Testis (tissue), 2 donors: ENCODE results near the gene ACSS2.

ENCODE experiments used
- POLR2A ChIP-seq: fragments of 450-650 bp; IDR thresholded peaks from one replicate; pipeline ENCODE4 v1.6.1; 2017; ENCODE audit warnings: antibody characterized with exemption, mild to moderate bottlenecking, moderate library complexity
- TF ChIP-seq, protein P1 (sequence below), 3 experiments: fragments of 450-650 bp in 2 of 3; fragments of 200-600 bp in 1 of 3; sonication (generic) in 1 of 3; IDR thresholded peaks; one replicate each; pipeline ENCODE4 v1.5.1; 2016 to 2019; ENCODE audit warnings: antibody characterized with exemption in 3 of 3, mild to moderate bottlenecking in 2 of 3, moderate library complexity in 1 of 3

DNA sequence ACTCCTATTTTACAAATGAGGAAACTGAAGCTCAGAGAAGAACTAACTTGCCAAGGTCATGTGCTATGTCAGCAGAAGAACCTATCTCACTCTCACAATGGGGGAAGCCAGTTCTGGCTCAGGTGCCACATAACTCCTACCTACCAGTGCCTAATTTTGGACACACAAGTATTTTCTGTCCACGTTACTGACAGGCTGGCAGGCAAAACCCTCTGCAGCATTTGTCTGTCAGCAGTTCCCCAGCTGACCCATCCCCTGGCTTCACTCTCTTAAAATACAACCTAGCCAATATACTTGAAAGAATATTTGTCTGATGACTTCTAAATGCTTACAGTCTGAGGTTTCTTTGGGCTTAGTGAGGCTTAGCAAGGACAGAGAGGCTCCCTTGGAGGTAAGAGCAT lies 63.7 kb downstream of the ACSS2 start:
- no peak for TF ChIP-seq POLR2A
- TF ChIP-seq, protein P1, sequence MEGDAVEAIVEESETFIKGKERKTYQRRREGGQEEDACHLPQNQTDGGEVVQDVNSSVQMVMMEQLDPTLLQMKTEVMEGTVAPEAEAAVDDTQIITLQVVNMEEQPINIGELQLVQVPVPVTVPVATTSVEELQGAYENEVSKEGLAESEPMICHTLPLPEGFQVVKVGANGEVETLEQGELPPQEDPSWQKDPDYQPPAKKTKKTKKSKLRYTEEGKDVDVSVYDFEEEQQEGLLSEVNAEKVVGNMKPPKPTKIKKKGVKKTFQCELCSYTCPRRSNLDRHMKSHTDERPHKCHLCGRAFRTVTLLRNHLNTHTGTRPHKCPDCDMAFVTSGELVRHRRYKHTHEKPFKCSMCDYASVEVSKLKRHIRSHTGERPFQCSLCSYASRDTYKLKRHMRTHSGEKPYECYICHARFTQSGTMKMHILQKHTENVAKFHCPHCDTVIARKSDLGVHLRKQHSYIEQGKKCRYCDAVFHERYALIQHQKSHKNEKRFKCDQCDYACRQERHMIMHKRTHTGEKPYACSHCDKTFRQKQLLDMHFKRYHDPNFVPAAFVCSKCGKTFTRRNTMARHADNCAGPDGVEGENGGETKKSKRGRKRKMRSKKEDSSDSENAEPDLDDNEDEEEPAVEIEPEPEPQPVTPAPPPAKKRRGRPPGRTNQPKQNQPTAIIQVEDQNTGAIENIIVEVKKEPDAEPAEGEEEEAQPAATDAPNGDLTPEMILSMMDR (IDR thresholded peaks at IDR 0.05), result no peak
